CD14-positive monocyte (primary cell): ENCODE measurements around the gene NUDCD3. TPM values are rescaled to one million over a fixed set of nuclear protein-coding genes. Genes with fewer than 3 reads are reported as not detected.
A peak's percentile ranks its signal among the peaks of the same experiment; 100 is the strongest.

Experiments used
- DNase-seq, 3 donors: peaks; one replicate each; pipeline ENCODE4 v3.0.0-alpha.2; 2011 to 2022
- H2AFZ ChIP-seq: 2 replicates; pipeline ENCODE4 v1.6.0; 2012; ENCODE audit warnings: mild to moderate bottlenecking, low read depth, low read length, inconsistent platforms; ENCODE audit not compliant: insufficient read depth, poor library complexity, severe bottlenecking
- H3K27ac ChIP-seq, 2 donors: 1 replicate in 1 of 2; 2 replicates in 1 of 2; pipeline ENCODE4 v1.5.1; 2012 to 2013; ENCODE audit warnings: low read length in 2 of 2, control low read depth in 1 of 2, inconsistent platforms in 1 of 2, low read depth in 1 of 2, mild to moderate bottlenecking in 1 of 2
- H3K27me3 ChIP-seq, 2 donors: one replicate each; pipeline versions ENCODE4 v1.6.0 to v1.6.1; 2011 to 2013; ENCODE audit warnings: low read length in 2 of 2; ENCODE audit not compliant: control insufficient read depth in 2 of 2, insufficient read depth in 2 of 2
- H3K36me3 ChIP-seq, 2 donors: replicated peaks in 1 of 2; 1 replicate in 1 of 2; 2 replicates in 1 of 2; pipeline versions ENCODE4 v1.5.1 to v1.6.1; 2012 to 2013; ENCODE audit warnings: low read length in 2 of 2, control low read depth in 1 of 2, inconsistent platforms in 1 of 2, mild to moderate bottlenecking in 1 of 2; ENCODE audit not compliant: insufficient read depth in 2 of 2, control insufficient read depth in 1 of 2
- H3K4me1 ChIP-seq, 2 donors: 1 replicate in 1 of 2; 2 replicates in 1 of 2; pipeline versions ENCODE4 v1.5.1 to v1.6.1; 2012 to 2013; ENCODE audit warnings: low read length in 2 of 2, control low read depth in 1 of 2, inconsistent platforms in 1 of 2, mild to moderate bottlenecking in 1 of 2, moderate library complexity in 1 of 2; ENCODE audit not compliant: insufficient read depth in 2 of 2, control insufficient read depth in 1 of 2
- H3K4me2 ChIP-seq: replicated peaks from 2 replicates; pipeline ENCODE3; 2012; ENCODE audit warnings: low read length, moderate library complexity, mild to moderate bottlenecking; ENCODE audit not compliant: poor library complexity, severe bottlenecking; ENCODE audit errors: extremely low read depth
- H3K4me3 ChIP-seq, 3 experiments: fragments of 200-600 bp in 1 of 3; sonication (generic) in 1 of 3; replicated peaks in 1 of 3; 1 replicate in 2 of 3; 2 replicates in 1 of 3; pipeline ENCODE4 v1.5.1; 2011 to 2013; ENCODE audit warnings: low read length in 3 of 3, mild to moderate bottlenecking in 3 of 3, control low read depth in 2 of 3, low read depth in 2 of 3, inconsistent platforms in 1 of 3, moderate library complexity in 1 of 3
- H3K79me2 ChIP-seq: 2 replicates; pipeline ENCODE4 v1.6.0; 2012; ENCODE audit warnings: mild to moderate bottlenecking, control low read depth, inconsistent platforms, low read length, moderate library complexity; ENCODE audit not compliant: insufficient read depth
- H3K9ac ChIP-seq: 2 replicates; pipeline ENCODE4 v1.6.0; 2017; ENCODE audit warnings: low read length, mild to moderate bottlenecking; ENCODE audit not compliant: insufficient read depth, poor library complexity, severe bottlenecking
- H3K9me3 ChIP-seq, 2 donors: replicated peaks in 1 of 2; 1 replicate in 1 of 2; 2 replicates in 1 of 2; pipeline versions ENCODE4 v1.5.1 to v1.6.1; 2012 to 2013; ENCODE audit warnings: low read length in 2 of 2, control low read depth in 1 of 2; ENCODE audit not compliant: control insufficient read depth in 1 of 2, insufficient read depth in 1 of 2
- H4K20me1 ChIP-seq: 2 replicates; pipeline ENCODE4 v1.6.0; 2012; ENCODE audit warnings: mild to moderate bottlenecking, low read length, control low read depth, moderate library complexity; ENCODE audit not compliant: insufficient read depth
- H3K27ac Mint-ChIP-seq, 7 donors: one replicate each; pipeline ENCODE4 v1.8.0; 2020; ENCODE audit warnings: mild to moderate bottlenecking in 7 of 7, mixed read lengths in 7 of 7, moderate library complexity in 6 of 7, inconsistent platforms in 2 of 7
- H3K27me3 Mint-ChIP-seq, 3 donors: one replicate each; pipeline ENCODE4 v1.8.0; 2021 to 2022; ENCODE audit warnings: low read depth in 3 of 3, mild to moderate bottlenecking in 3 of 3, mixed read lengths in 3 of 3, moderate library complexity in 3 of 3, inconsistent platforms in 1 of 3
- H3K36me3 Mint-ChIP-seq, 2 donors: one replicate each; pipeline ENCODE4 v1.8.0; 2020; ENCODE audit warnings: mixed read lengths in 2 of 2, inconsistent platforms in 1 of 2, mild to moderate bottlenecking in 1 of 2
- H3K4me1 Mint-ChIP-seq: one replicate; pipeline ENCODE4 v1.8.0; 2020; ENCODE audit warnings: mild to moderate bottlenecking, mixed read lengths
- H3K4me3 Mint-ChIP-seq, 2 donors: one replicate each; pipeline ENCODE4 v1.8.0; 2020; ENCODE audit warnings: mild to moderate bottlenecking in 2 of 2, mixed read lengths in 2 of 2, moderate library complexity in 1 of 2
- H3K9me3 Mint-ChIP-seq, 7 donors: one replicate each; pipeline ENCODE4 v1.8.0; 2020 to 2022; ENCODE audit warnings: mixed read lengths in 7 of 7, mild to moderate bottlenecking in 6 of 7, moderate library complexity in 6 of 7, inconsistent platforms in 2 of 7
- CTCF ChIP-seq: fragments of 200-600 bp; IDR thresholded peaks from one replicate; pipeline ENCODE4 v1.8.0; 2022; ENCODE audit warnings: antibody characterized with exemption, mild to moderate bottlenecking
- WGBS: methylation state at CpG from one replicate; pipeline ENCODE4 v1.1.5; 2013; ENCODE audit warnings: missing lambda C conversion rate; ENCODE audit not compliant: insufficient coverage; 5-methylcytosine and 5-hydroxymethylcytosine counted together
- intact Hi-C, 2 donors: fragments of 100-400 bp; cut with micrococcal nuclease; formaldehyde crosslinking; loops; one replicate each; pipeline versions ENCODE4 v1.15.0 to v1.15.1; 2023
- polyA plus RNA-seq, 3 donors: library from polyadenylated mRNA; depleted of rRNA in 1 of 3; unstranded in 2 of 3; stranded (reverse) in 1 of 3; fragments of 300-500 nt in 2 of 3; fragments of >200 nt in 1 of 3; fragmentation: Illumina TruSeq in 2 of 3; gene quantifications; 1 replicate in 2 of 3; 2 replicates in 1 of 3; pipeline ENCODE4 v1.2.3, GENCODE V29; 2012 to 2021

Gene NUDCD3
- polyA plus RNA-seq, 3 donors: 13.6 to 26.5 (median 21.6) TPM

- no peaks in the 10 kb centered on the region for H4K20me1 ChIP-seq
- no peaks in the 10 kb centered on the region for H3K4me1 Mint-ChIP-seq
- no peak overlapping the region for H3K27ac Mint-ChIP-seq
- H3K36me3 Mint-ChIP-seq: no peaks in the 10 kb centered on the region
- intact Hi-C loops: no loop called here
- WGBS: 95% methylated on average over 8 of the region's 8 CpGs
- no peaks in the 10 kb centered on the region for H3K9me3 Mint-ChIP-seq
- H3K36me3 ChIP-seq: no peaks in the 10 kb centered on the region
- H3K4me2 ChIP-seq: no peak overlapping the region
- no peak overlapping the region for H3K27ac ChIP-seq
- H3K4me3 ChIP-seq: no peak overlapping the region
- H2AFZ ChIP-seq: no peak overlapping the region
- no peak overlapping the region for H3K4me3 Mint-ChIP-seq
- H3K9me3 ChIP-seq: no peaks in the 10 kb centered on the region
- no peaks in the 10 kb centered on the region for H3K4me1 ChIP-seq
- H3K9ac ChIP-seq: no peak overlapping the region
- TF ChIP-seq CTCF: no peak
- H3K27me3 ChIP-seq: no peaks in the 10 kb centered on the region
- DNase-seq: no peak
- peaks cover 2 to 7% (median 3%) of the 10 kb centered on the region in 3 donors for H3K27me3 Mint-ChIP-seq
- no peaks in the 10 kb centered on the region for H3K79me2 ChIP-seq
Measured at GRCh38 chr7:44535348-44536064, 45.0 kb upstream of the NUDCD3 start.

- Histone ChIP-seq H2AFZ (no peak overlapping the region), H3K36me3 (no peaks in the 10 kb centered on the region), H3K27me3 (no peaks in the 10 kb centered on the region), H3K9me3 (no peaks in the 10 kb centered on the region), H3K4me1 (no peaks in the 10 kb centered on the region), H3K4me3 (no peak overlapping the region), H3K4me2 (no peak overlapping the region), H3K79me2 (no peaks in the 10 kb centered on the region), H3K9ac (no peak overlapping the region), H3K27ac (no peak overlapping the region), H4K20me1 (no peaks in the 10 kb centered on the region)
- peaks cover 2 to 7% (median 6%) of the 10 kb centered on the region in 3 donors for H3K27me3 Mint-ChIP-seq
- no peaks in the 10 kb centered on the region for H3K4me1 Mint-ChIP-seq
- 70% methylated on average over 3 of the region's 7 CpGs for WGBS
- H3K4me3 Mint-ChIP-seq: no peak overlapping the region
- DNase-seq: peak; percentile 15 to 33 (median 18)
- intact Hi-C loops: no loop called here
- TF ChIP-seq CTCF: peak; percentile 74
- no peak overlapping the region for H3K27ac Mint-ChIP-seq
- H3K9me3 Mint-ChIP-seq: peaks cover 0 to 2% (median 0%) of the 10 kb centered on the region in 7 donors
- no peaks in the 10 kb centered on the region for H3K36me3 Mint-ChIP-seq
Measured at GRCh38 chr7:44534501-44534900, 44.0 kb upstream of the NUDCD3 start.
